NCI-H2227 (cell line): Measurements from ENCODE around the gene MTARC1.

Experiments used
- DNase-seq: peaks from one replicate; lab custom pipeline; 2025; ENCODE audit not compliant: unreplicated experiment; lab: John Stamatoyannopoulos, UW

The MTARC1 gene

DNA sequence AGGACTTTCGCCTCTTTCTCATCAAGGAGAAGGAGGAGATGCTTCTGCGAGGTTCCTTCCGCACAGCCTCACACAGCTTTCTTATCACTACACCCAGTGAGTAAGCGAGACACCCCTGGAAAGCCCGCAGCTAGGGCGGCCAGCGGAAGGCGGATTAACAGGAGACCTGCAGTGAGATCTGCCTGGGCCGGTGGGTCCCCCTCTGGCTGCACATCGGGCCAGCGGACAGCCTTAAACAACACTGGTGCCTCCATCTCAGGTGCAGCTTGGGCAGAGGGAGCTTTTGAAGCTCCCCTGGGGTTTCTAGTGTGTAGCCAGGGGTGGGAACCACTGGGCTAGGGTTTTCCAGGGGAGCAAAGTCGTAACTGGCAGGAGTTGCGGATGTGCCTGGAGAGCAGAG lies 17.5 kb upstream of the MTARC1 start:
- no peak for DNase-seq

DNA sequence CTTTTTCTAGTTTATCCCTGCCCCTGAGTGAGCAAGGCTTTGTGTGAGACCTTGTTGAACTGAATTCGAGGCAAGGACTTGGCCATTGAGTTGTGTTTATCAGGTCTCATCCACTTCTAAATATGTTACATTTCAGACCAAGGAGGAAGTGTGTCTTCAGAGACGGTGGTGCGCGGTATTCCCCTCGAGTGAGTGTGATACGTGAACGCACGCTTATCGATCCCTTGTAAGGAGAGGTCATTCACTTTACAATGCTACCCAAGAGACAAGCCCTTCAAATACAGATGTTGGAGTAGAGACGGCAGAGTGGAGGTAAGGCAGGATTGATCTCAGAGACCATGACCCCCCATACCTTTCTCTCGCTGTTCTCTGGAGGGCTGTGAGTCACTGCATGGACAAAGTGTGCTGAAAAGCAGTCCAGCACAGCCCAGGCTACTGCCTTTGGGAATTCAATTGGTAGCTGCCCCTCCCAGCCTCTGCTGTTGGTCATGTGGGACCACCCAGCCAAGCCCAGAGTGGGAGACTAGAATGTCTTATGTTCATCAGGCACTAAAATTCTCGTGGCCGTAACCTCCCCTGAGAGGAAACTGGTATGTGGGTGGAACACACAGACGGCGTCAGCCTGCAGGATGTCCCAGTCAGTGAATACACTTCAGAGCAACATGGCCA lies 16.3 kb upstream of the MTARC1 start:
- DNase-seq, result no peak

DNA sequence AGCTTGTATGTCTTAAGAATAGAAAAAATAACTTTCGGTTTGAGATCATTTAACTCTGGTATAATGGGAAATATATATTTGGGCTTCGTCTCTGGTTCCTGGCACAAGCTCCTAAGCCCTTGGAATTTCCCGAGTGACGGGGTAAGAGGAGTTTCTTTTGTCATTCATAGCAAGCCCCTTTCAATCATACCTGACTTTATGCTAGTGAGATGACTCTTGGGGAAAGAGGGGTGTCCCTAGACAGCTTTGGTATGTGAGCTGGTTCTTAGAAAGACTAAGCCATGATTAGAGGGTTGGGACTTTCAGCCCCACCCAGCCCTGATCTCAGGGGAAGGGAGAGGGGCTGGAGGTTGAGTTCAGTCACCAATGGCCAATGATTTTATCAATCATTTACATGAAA lies 13.9 kb upstream of the MTARC1 start:
- DNase-seq, result no peak

DNA sequence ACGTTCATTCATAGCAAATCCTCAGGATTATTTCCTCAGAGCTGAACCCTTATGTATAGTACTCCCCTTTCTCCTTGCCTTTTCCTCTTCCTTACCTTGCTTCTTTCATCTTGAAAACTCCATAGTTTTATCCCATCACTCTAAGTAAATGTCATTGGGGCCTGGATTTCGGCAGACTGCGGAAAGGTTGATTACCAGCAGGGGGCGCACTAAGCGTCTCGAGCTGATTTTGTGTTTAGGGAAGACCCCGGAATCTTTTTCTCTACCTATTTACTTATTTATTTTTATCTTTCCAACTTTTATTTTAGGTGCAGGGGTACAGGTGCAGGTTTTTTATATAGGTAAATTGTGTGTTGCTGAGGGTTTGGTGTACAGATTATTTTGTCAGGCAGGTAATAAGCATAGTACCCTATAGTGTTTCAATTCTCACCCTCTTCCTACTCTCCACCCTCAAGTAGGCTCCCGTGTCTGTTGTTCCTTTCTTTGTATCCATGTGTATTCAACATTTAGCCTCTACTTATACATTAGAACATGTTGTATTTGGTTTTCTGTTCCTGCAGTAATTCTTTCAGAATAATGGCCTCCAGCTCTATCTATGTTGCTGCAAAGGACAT lies 11.4 kb upstream of the MTARC1 start:
- peak; percentile 44 for DNase-seq

DNA sequence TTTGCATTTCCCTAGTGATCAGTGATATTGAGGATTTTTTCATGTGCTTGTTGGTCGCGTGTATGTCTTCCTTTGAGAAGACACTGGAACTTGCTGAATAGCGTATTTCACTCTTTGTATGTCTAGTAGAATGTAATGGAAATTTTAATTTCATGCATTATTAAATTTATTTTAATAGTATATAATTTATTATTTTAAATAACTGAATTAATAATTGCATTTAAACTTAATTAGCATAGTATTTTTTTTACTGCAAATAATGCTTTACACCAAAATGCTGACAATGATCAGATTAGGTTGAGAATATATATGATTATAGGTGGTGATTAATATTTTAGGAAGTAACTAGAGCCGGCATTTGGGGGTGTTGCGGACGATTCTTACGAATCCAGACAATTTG lies 10.5 kb upstream of the MTARC1 start:
- DNase-seq, result no peak

DNA sequence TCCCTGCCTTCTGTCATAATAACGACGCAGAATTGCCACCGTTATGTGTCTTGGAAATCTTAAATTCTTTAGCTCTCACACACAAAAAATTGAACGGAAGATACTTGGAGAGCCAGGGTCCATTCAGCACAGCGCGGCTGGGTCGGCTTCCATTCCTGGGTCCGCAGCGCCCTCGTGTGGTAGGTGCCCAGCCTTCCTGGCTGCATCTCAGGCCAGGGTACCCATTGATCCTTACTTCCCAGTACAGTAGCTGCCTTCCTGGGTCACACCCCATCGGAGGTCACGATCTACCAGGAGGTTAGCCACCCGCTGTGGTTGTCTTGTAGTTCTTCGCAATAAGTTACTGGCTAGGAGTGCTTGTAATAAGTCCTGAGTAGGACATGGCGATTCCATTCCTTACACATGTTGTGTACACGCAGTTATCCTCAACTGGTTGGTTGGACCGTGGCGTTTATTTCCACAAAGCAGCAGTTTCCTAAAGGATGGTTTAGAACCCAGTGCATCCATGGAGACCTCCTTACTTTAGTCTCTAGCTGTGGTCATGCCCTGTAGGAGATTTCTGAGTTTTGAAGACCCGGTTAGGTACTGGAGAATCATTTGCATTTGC lies 9.9 kb upstream of the MTARC1 start:
- DNase-seq, result peak; percentile 86

DNA sequence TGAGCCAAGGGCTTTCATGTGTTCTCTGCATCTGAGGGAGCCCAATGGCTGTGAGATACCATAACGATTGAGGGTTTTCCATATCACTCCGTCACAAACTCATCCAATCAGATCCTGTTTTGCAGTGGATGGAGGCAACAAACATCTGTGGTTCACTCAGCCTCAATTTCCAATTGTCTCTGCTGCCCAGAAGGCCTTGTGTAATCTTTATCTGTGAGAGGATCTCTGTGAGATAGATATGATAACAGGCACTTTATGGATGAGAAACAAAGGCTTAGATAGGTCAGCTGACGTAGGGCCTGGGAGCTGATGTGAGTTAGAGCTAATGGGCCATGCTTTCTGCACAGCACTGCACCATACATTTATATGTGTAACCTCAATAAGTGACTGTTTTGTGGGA lies 3.3 kb upstream of the MTARC1 start:
- DNase-seq, result no peak

DNA sequence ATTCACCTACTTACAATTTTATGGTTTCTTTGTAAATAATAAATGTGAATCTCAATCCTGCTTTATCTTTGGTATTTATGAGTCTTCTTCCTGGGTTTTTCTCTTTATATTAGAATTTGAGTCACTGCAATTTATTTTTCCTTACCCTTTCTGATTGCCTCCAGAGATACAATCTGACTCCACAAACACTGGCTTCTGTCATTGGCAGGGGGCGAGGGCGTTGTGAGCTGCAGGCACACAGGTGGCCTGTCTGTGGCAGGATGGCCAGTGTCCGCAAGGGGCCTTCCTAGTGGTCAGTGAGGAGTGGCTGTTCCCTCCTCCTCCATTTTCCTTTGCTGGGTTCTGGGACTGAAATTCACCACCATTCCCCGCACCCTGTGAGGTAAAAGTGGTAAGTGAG lies 2.0 kb upstream of the MTARC1 start:
- no peak for DNase-seq

DNA sequence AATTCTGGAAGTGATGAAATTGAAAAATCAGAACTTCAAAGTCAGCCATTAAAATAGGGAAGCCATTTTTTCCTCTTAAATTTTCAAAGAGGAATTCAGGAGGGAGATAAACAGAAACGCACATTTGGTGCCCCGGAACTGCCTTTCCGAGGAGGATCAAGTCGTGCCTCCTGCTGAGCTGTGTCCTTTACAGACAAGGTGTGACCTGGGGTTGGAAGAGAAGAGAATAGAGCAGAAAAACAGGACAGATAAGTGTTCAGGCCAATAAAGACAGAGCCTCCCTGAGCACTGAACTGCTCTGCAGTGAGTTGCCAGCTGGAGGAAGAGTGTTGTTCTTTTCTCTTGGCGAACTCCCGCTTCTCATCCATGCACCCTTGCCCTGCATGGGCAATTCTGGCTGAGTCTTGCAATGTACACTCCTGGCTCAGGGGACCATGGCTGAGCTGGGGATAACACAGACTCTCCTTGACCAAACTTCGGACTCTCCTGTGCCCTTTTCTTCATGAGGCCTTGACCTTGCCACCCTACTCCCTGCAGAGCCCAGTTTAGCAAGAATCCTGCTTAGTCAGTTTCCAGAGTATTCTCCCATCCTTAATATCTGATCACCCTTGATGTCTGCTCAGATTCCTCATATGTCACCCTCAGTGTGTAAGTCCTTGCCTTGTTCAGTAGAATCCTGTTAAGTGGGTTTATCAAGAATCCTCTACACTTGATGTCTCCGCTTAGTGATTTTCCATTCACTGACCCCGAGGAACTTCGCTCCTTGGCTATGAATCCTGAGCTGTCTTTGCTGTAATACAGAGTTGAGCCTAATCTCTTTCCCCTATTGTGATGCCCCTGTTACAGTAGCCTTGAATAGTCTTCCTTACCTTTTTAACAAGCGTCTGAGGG lies 1.3 kb upstream of the MTARC1 start:
- DNase-seq, result no peak

DNA sequence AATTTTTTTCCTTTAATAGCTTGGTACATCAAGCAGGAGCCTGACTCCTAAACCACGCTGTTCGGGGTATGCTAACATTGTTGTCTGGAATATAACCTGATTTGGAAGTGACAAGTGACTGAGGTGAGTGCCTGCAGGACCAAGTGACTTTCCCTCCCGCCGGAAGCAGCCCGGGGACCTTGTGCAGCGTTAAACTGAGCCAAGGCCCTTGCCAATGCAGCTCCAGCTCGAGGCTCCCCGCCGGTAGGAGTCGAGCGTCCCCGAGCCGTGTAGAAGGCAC lies 716 bp upstream of the MTARC1 start:
- DNase-seq, result no peak

DNA sequence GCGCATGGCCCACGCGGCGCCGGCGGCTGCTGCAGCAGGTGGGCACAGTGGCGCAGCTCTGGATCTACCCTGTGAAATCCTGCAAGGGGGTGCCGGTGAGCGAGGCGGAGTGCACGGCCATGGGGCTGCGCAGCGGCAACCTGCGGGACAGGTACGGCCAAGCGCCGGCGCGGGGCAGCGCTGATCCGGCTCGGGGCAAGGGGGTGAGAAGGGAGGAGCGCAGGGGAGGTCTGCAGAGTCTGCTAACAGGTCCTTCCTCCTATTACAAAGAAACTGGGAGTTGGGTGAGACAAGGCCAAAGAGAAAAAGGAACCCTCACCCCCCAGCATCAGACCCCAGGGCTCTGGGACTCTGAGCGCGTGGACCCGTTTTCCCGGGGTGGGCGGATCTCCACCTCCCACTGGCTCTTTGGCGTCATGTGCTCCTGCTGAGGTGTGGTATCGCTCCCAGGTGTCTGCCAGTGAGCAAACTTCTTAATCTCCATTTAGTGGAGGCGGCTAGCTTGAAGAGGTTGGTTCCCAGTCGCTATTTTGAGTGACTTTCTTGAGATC lies 431 bp downstream of the MTARC1 start:
- peak; percentile 55 for DNase-seq

DNA sequence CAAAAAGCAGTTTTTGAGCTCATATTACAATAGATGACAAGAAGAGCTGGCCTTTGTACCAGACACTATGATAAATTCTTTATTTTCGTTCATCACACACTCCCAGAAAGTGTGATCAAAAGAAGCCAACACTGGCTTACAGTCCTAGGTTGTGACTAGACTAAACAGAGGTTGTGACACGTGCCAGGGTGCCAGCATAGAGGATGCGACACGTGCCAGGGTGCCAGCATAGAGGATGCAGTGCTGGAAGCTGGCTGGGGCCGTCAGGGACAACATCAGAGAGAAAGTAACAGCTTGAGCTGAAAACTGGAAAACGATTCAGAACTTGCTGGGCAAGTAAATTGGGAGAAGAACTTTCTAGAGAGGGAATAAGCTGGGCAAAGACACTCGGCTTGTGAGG lies 2.2 kb downstream of the MTARC1 start:
- no peak for DNase-seq

DNA sequence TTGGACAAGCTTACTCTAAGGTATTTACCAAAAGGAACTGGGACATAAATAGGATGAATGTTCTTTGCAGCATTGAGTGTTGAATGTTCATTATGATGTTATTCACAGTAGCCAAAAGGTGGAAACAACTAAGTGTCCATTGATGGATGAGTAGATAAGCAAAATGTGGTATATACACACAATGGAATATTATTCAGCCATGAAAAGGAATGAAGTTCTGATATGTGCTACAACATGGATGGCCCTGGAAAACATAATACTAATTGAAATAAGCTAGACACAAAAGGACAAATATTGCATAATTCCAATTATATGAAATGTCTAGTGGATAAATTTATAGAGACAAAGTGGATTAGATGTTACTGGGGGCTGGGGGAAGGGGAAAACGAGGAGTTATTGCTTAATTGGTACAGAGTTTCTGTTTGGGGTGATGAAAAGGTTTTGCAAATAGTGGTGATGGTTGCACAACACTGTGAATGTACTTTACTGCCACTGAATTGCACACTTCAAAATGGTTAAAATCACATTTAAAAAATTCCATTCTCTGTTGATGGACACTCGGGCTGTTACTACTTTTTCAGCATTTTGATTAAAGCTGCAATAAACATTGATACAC lies 2.9 kb downstream of the MTARC1 start:
- no peak for DNase-seq

DNA sequence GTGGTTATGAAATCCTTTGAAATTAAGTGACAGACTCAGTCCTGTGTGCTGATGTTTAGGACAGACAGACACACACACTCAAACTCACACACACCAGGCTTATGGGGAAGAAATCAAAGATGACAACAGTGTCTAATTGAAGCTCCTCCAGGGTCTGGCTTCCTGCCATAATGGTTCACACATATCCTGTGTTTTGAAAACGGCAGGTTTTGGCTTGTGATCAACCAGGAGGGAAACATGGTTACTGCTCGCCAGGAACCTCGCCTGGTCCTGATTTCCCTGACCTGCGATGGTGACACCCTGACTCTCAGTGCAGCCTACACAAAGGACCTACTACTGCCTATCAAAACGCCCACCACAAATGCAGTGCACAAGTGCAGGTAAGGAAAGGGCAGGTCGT lies 4.6 kb downstream of the MTARC1 start:
- no peak for DNase-seq

DNA sequence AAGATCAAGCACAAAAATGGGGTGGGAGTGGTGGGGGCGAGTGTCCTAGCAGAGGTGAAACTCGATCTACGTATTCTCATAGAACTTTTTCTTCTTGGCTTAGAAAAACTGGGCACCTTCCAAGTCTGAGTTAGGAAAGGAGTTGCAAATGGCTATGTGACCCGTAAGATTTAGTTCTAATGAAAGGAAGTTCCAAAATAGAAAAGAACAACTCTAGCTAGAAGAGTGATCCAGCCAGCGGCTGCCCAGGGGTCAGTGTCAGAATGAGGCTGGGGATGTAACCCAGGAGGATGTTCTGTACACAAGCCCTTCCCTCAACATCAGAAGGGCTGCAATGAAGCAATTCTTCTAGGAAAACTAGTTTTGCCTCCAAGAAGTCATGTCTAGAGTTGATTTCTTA lies 5.2 kb downstream of the MTARC1 start:
- DNase-seq, result no peak

DNA sequence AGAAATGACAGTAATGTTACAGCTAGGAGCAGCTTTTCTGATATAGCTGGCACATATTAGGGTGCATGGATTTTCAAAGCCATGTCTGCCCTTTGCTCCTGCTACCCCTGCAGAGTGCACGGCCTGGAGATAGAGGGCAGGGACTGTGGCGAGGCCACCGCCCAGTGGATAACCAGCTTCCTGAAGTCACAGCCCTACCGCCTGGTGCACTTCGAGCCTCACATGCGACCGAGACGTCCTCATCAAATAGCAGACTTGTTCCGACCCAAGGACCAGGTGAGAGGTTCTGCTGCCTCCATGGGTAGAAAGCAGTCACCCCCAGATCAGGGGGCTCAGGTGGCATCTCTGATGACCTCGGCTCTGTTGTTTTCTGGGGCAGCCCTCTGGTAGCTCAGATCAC lies 9.8 kb downstream of the MTARC1 start:
- DNase-seq, result no peak

DNA sequence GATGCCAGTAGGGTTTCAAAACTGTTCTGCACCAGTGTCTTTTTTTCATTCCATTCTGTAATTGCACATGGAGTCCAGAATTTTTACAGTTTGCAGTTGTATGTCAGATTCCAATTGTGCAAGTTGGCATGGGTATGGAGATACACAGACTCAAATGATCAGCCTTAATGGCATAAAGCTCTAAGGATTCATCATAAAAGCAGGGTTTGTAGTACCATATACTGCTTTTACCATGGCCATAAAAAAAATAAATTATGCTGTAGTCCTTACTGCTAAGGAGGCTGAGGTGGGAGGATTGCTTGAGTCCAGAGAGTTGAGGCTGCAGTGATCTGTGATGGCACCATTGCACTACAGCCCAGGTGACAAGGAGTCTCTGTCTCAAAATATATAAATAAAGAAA lies 10.3 kb downstream of the MTARC1 start:
- DNase-seq, result no peak

DNA sequence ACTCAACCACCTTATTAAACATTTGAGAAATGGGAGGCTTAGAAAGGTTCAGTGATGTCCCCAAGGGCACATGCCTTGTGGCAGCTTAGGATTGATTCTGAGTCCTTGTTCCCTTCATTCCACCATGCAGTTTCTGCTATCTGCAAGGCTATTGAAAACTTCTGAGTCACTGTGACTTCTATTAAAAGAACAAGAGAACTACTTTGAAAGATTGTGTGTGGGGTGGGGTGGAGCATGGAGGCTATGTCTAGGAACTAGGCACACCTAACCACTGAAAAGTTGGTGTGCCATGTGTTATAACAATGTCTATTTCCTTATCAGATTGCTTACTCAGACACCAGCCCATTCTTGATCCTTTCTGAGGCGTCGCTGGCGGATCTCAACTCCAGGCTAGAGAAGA lies 10.8 kb downstream of the MTARC1 start:
- no peak for DNase-seq

DNA sequence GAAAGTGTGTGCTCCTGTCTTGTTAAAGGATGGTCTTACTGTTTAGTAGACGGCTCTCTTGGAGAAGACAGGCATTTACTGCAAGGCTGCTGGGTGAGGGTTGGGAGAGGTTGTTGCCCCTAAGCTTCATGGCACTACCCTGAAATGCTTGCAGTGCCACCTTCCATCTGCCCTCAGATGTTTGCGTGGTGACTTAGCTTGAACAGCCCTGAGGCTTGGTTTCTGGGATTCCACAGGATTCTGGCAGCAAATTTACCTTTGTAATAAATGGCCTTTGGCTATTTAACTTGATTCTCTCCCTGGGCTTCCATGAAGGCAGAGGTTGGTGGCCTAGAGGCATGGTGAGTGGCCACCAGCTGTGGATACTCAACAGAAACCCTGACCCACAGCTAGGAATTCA lies 11.6 kb downstream of the MTARC1 start:
- DNase-seq, result no peak

DNA sequence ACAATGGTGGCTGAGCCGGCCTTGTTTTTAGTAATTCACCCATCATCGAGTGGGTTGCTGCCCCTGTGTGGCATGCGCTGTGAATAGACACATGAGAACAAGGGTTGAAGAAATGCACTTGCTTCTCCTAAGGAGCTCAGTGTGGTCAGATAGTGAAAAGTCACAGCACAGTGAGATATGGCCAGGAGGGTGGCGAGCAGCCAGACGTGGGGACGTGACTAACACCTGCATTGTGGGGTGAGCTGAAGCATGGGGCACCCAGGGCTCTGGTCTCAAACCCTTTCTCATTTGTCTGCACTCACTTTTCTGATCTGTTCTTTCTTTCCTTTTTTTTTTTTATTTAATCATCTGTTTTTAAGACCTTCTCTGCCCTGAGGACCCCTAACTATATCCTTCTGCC lies 13.5 kb downstream of the MTARC1 start:
- no peak for DNase-seq
